Chondrocyte (in vitro differentiated cells): ENCODE results near the gene TSPAN18. TPM values are rescaled to one million over a fixed set of nuclear protein-coding genes. Genes with fewer than 3 reads are reported as not detected.

ENCODE experiments used
- DNase-seq: peaks from one replicate; pipeline ENCODE4 v3.0.0; 2021; ENCODE audit warnings: mixed read lengths, low spot score
- H3K27ac Mint-ChIP-seq: one replicate; pipeline ENCODE4 v1.8.0; 2021; ENCODE audit warnings: mild to moderate bottlenecking, moderate library complexity, mixed read lengths; ENCODE audit not compliant: unreplicated experiment
- H3K27me3 Mint-ChIP-seq: 2 replicates; pipeline ENCODE4 v1.8.0; 2021; ENCODE audit warnings: low read depth, mixed read lengths
- H3K36me3 Mint-ChIP-seq: 2 replicates; pipeline ENCODE4 v1.8.0; 2021; ENCODE audit warnings: low read depth, mixed read lengths
- H3K4me1 Mint-ChIP-seq: 2 replicates; pipeline ENCODE4 v1.8.0; 2021; ENCODE audit warnings: low read depth, mild to moderate bottlenecking, mixed read lengths
- H3K4me3 Mint-ChIP-seq: one replicate; pipeline ENCODE4 v1.8.0; 2021; ENCODE audit warnings: mild to moderate bottlenecking, moderate library complexity, mixed read lengths; ENCODE audit not compliant: unreplicated experiment
- H3K9me3 Mint-ChIP-seq: 2 replicates; pipeline ENCODE4 v1.8.0; 2021; ENCODE audit warnings: low read depth, mixed read lengths
- total RNA-seq: library from RNA; stranded (reverse); gene quantifications from 3 replicates; pipeline ENCODE4 v1.2.1, GENCODE V29; 2021
- TF ChIP-seq, protein P1 (sequence below): fragments of 200-600 bp; sonication (generic); IDR thresholded peaks from 2 replicates; pipeline ENCODE4 v1.5.0; 2021; ENCODE audit warnings: antibody characterized with exemption, mild to moderate bottlenecking, moderate library complexity

The TSPAN18 gene
- total RNA-seq, 1 donor from 2014 or later: 4.0 TPM

DNA sequence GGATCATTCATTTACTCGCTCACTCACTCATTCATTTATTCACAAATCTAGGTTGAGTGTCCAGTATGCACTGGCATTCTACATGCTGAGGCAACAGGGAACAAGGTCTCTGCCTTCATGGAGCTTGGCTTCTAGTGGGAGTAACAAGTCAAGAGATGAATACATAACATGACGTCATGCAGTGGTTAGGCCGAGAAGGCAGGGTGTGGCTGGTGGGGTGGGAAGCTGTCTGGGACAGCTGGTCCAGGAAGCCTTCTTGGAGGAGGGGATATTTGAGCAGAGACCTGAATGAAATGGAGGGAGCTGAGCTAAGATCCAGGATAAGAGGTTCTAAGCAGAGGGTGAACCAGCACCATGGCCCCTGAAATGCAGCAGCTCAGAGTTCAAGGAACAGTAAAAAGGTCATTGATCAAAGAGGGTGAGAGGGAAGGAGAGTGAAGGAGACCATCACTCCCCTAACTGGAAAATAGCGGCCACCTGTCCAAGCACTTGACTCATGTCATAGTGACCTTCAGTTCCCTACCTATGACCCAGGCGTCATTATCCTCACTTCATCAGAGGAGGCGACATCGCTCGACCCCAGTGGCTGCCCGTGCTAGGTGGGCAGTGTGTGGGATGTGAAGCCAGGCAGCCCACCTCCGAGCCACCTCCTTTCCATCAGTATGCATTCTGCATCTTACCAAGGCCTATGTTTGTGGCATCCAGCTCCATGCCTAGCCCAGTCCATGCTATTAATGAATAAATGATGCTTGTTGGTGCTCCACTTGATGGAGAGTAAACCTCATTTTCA lies 105.0 kb downstream of the TSPAN18 start:
- H3K36me3 Mint-ChIP-seq: no peaks in the 10 kb centered on the region
- peaks cover 18% of the 10 kb centered on the region for H3K27me3 Mint-ChIP-seq
- H3K9me3 Mint-ChIP-seq: peaks cover 3% of the 10 kb centered on the region
- TF ChIP-seq, protein P1, sequence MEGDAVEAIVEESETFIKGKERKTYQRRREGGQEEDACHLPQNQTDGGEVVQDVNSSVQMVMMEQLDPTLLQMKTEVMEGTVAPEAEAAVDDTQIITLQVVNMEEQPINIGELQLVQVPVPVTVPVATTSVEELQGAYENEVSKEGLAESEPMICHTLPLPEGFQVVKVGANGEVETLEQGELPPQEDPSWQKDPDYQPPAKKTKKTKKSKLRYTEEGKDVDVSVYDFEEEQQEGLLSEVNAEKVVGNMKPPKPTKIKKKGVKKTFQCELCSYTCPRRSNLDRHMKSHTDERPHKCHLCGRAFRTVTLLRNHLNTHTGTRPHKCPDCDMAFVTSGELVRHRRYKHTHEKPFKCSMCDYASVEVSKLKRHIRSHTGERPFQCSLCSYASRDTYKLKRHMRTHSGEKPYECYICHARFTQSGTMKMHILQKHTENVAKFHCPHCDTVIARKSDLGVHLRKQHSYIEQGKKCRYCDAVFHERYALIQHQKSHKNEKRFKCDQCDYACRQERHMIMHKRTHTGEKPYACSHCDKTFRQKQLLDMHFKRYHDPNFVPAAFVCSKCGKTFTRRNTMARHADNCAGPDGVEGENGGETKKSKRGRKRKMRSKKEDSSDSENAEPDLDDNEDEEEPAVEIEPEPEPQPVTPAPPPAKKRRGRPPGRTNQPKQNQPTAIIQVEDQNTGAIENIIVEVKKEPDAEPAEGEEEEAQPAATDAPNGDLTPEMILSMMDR: no peak
- DNase-seq: no peak
- no peak overlapping the region for H3K4me3 Mint-ChIP-seq
- no peak overlapping the region for H3K27ac Mint-ChIP-seq
- H3K4me1 Mint-ChIP-seq: peaks cover 5% of the 10 kb centered on the region

DNA sequence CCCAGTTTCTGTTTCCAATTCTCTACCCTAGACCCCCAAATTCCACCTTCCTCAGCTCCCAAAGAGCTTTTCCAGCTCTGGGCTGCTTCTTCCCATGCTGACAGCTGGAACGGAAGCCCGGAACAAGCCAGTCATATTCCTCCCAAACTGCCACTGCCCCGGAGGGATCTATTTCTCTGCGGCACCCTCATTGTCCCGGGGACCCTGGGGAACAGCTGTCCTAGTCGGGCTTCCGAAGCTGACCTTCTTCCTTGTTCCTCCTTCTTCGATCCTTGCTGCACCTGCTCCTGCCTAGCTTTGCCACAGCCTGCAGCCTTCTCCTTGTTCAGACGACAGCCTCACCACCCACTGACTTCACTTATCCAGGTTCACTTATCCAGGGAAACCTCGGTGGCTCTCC lies 105.7 kb downstream of the TSPAN18 start:
- TF ChIP-seq, protein P1: no peak
- peaks cover 18% of the 10 kb centered on the region for H3K27me3 Mint-ChIP-seq
- H3K27ac Mint-ChIP-seq: no peak overlapping the region
- H3K9me3 Mint-ChIP-seq: peaks cover 9% of the 10 kb centered on the region
- H3K4me1 Mint-ChIP-seq: peaks cover 5% of the 10 kb centered on the region
- H3K4me3 Mint-ChIP-seq: no peak overlapping the region
- DNase-seq: no peak
- H3K36me3 Mint-ChIP-seq: peaks cover 3% of the 10 kb centered on the region

DNA sequence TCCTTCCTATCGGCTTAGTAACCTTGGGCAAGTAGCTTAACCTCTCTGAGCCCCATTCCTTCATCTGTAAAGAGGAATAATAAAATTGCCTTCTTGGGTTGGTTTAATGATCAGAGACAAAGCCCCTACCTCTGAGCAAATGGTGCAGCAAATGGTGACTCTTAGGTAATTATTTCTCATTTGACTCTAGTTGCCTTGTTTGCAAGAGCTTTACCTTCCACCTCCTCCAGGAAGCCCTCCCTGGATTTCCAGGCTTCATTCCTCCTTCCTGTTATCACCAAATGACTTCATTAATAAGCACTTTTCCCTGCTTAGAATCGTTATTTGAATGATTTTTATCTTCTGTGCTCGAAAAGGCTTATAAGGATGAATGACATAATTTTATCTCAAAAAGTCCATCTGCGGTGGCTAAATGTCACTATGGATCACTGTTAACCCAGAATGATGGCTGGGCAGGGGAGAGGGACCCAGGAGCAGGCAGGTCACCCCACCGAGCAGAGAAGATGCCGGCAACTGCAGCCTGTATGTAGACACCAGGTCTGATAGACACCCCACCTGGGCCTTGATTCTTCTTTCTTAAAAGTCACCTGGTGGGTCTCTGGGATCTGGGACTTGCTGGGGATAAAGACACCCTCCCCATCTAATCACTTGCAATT lies 106.6 kb downstream of the TSPAN18 start:
- Mint-ChIP-seq H3K4me1 (peaks cover 5% of the 10 kb centered on the region), H3K27me3 (peaks cover 12% of the 10 kb centered on the region), H3K27ac (no peak overlapping the region), H3K4me3 (no peak overlapping the region), H3K36me3 (peaks cover 5% of the 10 kb centered on the region), H3K9me3 (peaks cover 9% of the 10 kb centered on the region)
- no peak for DNase-seq
- TF ChIP-seq, protein P1: no peak

DNA sequence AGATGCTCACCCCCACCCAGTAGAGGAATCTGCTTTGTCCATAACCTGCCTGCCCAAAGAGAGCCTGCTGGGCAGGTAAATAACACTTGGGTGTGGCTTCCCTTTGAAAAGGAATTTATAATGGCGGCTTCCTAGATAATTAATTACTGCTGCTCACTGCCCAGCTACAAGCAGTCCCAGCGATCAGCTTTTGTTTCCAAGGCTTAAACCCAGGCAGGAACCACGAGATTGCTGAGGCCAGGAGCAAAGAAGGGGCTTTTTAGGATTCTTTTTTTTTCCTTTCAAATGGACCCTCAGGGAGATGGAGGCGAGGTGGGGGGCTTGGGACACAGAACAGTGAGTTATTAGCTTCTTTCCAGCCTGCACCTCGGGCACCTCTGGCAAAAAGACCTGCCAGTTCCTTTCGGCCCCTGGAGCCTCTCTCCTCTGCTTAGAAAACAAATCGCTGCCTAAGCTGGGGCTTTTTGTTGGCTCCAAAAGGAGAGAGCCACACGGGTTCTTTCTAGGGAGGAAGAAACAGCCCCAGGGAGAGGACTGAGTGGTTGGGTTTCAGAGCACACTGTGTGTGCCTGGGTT lies 107.2 kb downstream of the TSPAN18 start:
- TF ChIP-seq, protein P1: no peak
- peaks cover 5% of the 10 kb centered on the region for H3K4me1 Mint-ChIP-seq
- H3K27ac Mint-ChIP-seq: no peak overlapping the region
- H3K4me3 Mint-ChIP-seq: no peak overlapping the region
- peaks cover 12% of the 10 kb centered on the region for H3K27me3 Mint-ChIP-seq
- DNase-seq: no peak
- H3K36me3 Mint-ChIP-seq: peaks cover 5% of the 10 kb centered on the region
- peaks cover 9% of the 10 kb centered on the region for H3K9me3 Mint-ChIP-seq

DNA sequence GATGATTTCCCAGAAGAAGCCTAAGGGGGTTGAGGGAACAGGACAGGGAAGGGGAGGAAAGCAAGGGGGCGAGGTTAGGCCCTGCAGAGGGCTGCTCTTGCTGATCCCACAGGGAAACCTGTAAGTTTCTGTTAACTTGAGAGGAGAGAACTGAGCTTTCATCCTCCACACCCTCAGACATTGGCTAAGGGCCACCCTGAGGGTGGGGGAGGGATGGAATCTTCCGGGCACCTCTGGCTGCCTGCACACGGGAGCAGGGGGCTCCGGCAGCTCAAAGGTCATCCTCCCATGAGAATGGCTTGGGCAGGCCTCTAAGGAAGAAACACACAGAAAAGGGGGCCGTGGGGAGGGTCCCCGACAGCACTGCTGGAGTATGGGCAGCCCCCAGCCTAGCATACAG lies 108.1 kb downstream of the TSPAN18 start:
- no peak for DNase-seq
- TF ChIP-seq, protein P1: no peak
- Mint-ChIP-seq H3K4me3 (no peak overlapping the region), H3K4me1 (peaks cover 8% of the 10 kb centered on the region), H3K27me3 (peaks cover 14% of the 10 kb centered on the region), H3K36me3 (peaks cover 5% of the 10 kb centered on the region), H3K9me3 (peaks cover 9% of the 10 kb centered on the region), H3K27ac (no peak overlapping the region)
